ENCODE measurements around the gene ATP2B1.

The ATP2B1 gene

GRCh38 chr12:89650239-89650638, 58.4 kb downstream of the ATP2B1 start:
- DNase-seq = no peak

GRCh38 chr12:89649820-89650219, 58.8 kb downstream of the ATP2B1 start:
- no peak for DNase-seq

GRCh38 chr12:89649139-89649538, 59.5 kb downstream of the ATP2B1 start:
- no peak for DNase-seq

- no peak for DNase-seq
Measured at GRCh38 chr12:89648211-89648930, 60.3 kb downstream of the ATP2B1 start.

GRCh38 chr12:89645434-89645833, 63.2 kb downstream of the ATP2B1 start:
- no peak for DNase-seq

GRCh38 chr12:89642959-89643358, 65.7 kb downstream of the ATP2B1 start:
- no peak for DNase-seq

- no peak for DNase-seq
Measured at GRCh38 chr12:89636776-89637160, 71.9 kb downstream of the ATP2B1 start.

- DNase-seq = no peak
Measured at GRCh38 chr12:89636052-89636775, 72.4 kb downstream of the ATP2B1 start.

GRCh38 chr12:89634508-89634907, 74.1 kb downstream of the ATP2B1 start:
- DNase-seq = no peak

- no peak for DNase-seq
Measured at GRCh38 chr12:89632778-89633177, 75.9 kb downstream of the ATP2B1 start.

- DNase-seq = no peak
Measured at GRCh38 chr12:89622115-89622514, 86.5 kb downstream of the ATP2B1 start.

- DNase-seq = no peak
Measured at GRCh38 chr12:89621521-89621920, 87.1 kb downstream of the ATP2B1 start.

- no peak for DNase-seq
Measured at GRCh38 chr12:89619764-89620163, 88.9 kb downstream of the ATP2B1 start.

- DNase-seq = no peak
Measured at GRCh38 chr12:89618113-89618862, 90.3 kb downstream of the ATP2B1 start.

- DNase-seq = no peak
Measured at GRCh38 chr12:89610366-89610765, 98.3 kb downstream of the ATP2B1 start.

- no peak for DNase-seq
Measured at GRCh38 chr12:89603678-89604077, 105.0 kb downstream of the ATP2B1 start.

GRCh38 chr12:89597770-89598169, 110.9 kb downstream of the ATP2B1 start:
- no peak for DNase-seq

- DNase-seq = no peak
Measured at GRCh38 chr12:89597210-89597609, 111.4 kb downstream of the ATP2B1 start.

- no peak for DNase-seq
Measured at GRCh38 chr12:89593873-89594272, 114.8 kb downstream of the ATP2B1 start.

GRCh38 chr12:89593233-89593632, 115.4 kb downstream of the ATP2B1 start:
- DNase-seq = no peak

- DNase-seq = no peak
Measured at GRCh38 chr12:89589753-89590152, 118.9 kb downstream of the ATP2B1 start.

- no peak for DNase-seq
Measured at GRCh38 chr12:89578499-89578898, 130.1 kb downstream of the ATP2B1 start.

GRCh38 chr12:89576572-89577220, 131.9 kb downstream of the ATP2B1 start:
- no peak for DNase-seq

All from activated naive CD4-positive, alpha-beta T cell (primary cell).